Activated T-cell treated with anti-CD3 and anti-CD28 coated beads for 48 hours (primary cell): ENCODE measurements around the gene CHN1.

Experiments used
- DNase-seq: peaks from one replicate; pipeline ENCODE4 v3.0.0-alpha.2; 2020; ENCODE audit warnings: low read depth

The CHN1 gene

GRCh38 chr2:175010848-175011254 is 5.7 kb upstream of the CHN1 start:
- no peak for DNase-seq

- DNase-seq = no peak
These were observed 4.9 kb upstream of the CHN1 start for GRCh38 chr2:175009917-175010621.

- no peak for DNase-seq
These were observed 3.8 kb upstream of the CHN1 start for GRCh38 chr2:175008801-175009495.

GRCh38 chr2:175008009-175008408 is 2.8 kb upstream of the CHN1 start:
- DNase-seq = no peak

GRCh38 chr2:175007510-175007909 is 2.3 kb upstream of the CHN1 start:
- DNase-seq = no peak

GRCh38 chr2:175006281-175006680 is 1.1 kb upstream of the CHN1 start:
- DNase-seq = no peak

DNA sequence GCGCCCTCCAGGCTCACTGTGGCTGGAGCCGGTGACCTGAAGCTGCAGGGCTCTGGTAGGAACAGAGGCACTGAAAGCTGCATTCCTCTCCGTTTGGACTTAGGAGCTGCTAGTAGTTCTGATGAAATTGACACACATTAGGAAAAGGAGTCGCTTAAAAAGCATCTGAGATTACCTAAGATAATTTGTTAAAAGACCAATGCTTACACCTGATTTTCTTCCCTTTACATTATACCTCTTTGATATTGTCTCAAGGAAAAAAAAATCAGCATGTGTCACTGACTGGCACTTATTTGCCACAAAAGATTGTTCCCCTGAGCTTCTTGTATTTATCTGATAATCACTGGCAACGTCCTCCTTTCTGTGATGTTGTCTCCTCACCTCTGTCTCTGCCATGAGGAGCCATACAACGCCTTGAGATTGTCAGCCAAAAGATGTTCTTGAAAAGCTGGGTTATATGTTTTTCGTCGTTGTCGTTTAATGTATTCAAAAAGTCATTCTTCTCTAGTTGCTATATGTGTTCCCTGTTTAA is 618 bp upstream of the CHN1 start:
- no peak for DNase-seq

- DNase-seq = no peak
These were observed 526 bp downstream of the CHN1 start for GRCh38 chr2:175004730-175004979.

DNA sequence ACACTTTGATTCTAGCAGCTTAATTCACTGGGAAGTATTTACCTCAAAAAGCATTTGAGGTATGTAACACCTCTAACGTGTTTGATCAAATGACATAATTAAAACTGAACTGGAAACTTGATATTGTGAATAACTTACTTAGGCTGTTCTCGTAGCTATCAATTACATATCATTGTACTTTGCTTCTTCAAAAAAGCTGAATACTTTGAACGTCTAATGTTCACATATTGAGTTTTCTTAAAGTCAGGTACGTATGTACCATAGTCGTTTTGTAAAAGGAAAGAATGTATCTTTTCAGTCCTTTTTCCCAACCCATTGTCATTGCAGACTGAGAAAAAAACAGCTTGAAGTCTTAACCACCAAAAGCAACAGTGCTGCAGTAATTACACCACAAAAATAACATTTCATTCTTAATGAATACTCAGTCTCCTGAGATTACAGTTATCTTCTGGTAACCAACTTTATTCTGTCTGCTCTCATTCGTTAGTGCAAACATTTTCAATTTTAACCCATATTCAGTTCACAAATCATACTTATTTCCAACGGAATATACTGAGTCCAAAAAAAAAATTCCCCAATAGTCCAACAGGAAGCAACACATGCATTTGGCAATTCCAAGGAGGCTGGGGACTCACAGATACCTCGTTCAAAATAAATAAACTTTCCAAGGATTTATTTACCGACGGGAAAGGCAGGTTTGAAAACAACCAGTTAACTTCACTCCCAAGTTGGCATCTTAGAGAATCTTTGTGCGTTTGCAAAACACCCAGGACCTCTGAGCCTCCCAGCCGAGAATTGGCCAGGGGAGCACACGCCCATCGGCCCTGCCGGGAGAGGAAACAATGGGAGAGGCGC is 1.1 kb downstream of the CHN1 start:
- no peak for DNase-seq

DNA sequence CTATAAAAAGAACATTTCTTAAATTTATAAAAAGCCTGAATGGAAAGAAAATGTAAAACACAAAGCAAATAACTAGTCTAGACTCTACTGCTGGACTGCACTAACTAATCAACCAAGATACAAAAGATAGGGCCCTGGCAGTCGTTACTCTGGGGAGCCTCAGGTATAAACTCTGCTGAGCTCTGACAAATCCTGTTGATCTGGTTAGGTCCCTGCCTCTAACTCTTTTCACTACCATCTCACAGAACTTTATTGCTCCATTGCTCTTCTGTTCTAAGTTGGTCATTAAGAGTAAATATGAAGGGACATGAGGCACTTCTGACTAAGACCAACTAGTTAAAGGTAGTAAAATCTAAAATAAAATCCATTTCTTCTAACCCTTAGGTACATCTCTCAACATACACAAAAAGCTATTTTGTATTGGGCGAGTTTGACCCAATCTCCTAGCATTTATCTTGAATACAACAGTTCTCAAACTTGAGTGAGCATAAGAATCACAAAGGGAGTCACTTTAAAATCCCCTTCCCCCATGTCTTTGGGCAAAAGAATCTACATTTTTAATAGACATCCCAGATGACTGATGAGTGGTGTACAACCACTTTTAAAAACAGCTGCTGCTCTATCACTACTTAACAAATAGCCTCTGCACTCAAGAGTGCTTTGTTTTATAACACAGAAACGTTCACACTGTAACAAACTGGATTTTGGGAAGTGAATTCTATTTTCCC is 2.5 kb downstream of the CHN1 start:
- DNase-seq = no peak

DNA sequence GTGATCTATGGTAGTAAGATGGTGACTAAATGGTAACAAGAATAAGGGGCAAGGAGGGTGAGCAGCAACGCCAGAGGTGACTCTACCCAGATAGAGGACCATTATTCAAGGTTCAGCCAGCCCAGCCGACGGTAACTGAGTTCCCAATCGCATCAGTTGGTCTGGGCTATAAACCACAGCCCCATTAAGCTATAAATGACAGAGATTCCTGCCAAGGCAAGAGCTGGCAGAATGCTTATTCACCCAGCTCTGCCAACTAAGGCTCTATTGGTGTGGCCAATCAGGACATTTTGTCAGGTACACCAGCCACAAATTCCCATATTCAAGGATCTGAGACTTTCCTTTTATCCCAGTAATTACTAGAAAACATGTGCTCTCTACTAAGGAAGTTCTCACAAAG is 3.6 kb downstream of the CHN1 start:
- DNase-seq = no peak

GRCh38 chr2:174997110-174997509 is 8.1 kb downstream of the CHN1 start:
- DNase-seq = no peak

DNA sequence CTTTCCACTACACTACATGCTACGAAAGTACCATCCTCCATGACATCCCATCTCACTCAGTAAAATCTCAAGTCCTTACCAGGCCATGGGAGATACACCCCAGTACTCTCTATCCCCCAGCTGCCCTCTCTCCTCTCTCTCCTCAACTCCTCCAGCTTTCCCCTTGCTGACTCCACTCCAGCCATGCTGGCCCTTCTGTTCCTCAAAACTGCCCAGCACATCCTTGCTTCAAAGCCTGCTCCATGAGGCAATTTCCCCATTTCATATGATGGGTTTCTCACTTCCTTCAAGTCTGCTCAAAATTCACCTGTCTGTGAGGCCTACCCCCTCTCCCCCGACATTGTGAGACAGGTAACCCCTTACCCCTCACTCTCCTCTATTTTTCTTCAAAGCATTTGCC is 8.6 kb downstream of the CHN1 start:
- no peak for DNase-seq

- no peak for DNase-seq
These were observed 10.8 kb downstream of the CHN1 start for GRCh38 chr2:174994381-174994780.

DNA sequence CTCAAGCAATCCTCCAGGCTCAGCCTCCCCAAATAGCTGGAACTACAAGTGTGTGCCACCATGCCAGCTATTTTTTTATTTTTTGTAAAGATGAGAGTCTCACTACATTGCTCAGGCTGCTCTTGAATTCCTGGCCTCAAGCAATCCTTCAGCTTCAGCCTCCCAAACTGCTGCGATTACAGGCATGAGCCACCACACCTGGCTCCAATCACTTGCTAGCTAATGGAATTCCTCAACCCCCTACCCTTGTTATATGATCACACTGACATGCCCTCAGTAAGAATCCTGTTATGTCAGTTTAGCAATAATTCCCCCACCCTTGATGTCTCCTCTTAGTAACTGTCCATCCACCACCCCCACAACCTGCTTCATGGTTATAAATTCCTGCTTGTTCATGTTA is 12.3 kb downstream of the CHN1 start:
- DNase-seq = no peak

GRCh38 chr2:174985614-174986013 is 19.6 kb downstream of the CHN1 start:
- DNase-seq = no peak

GRCh38 chr2:174984561-174984960 is 20.6 kb downstream of the CHN1 start:
- no peak for DNase-seq

DNA sequence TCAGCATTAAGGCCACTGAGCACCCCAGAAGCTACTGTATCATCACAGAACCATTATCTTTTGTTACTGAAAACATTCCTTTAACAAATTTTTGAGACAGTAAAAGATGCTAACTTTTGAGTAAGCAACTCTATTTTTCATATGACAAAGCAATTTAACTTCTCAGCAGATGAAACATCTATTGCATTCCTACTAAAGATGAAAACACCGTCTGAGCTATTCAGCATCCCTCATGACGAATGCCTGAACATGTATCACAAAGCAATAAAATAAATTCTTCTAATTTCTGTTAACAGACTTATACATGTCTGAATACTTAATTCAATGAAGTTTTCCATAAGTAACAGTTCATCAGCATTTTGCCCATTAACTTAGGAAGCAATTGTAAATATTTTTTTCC is 23.9 kb downstream of the CHN1 start:
- no peak for DNase-seq

DNA sequence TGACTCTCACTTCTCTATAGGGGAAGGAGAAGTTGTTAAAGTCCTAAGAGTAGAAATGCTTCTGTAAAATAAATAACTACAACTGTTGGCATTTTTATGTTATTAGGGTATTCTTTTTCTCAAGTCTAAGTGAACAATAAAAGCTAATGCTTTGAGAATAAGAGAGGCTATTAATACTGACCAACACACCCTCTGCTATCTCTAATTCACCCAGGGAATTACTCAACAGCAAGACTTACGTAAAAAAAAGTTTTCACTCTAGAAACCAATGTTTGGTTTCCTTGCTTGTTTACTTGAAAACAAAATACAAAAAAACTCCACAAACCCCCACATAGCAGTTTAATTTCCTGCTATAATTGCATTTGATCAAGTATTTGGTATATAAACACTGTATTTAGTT is 25.2 kb downstream of the CHN1 start:
- DNase-seq = no peak

DNA sequence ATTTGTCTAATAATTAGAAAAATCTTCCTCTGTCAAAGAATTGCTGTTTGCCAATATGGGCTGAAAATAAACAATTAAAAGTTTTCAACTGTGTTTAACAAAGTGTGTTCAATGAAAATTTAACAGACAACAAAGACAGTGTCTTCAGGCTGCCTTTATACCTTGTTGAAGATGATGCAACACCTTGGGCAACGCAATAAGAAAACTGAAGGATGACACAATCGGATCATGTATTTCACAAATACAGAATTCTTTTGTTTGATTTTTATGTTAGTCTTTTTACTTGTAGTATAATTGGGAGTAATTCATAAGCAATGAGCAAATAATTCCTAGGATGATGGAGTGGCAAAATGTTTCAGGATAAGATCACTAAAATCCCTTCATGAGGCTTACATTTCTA is 27.8 kb downstream of the CHN1 start:
- no peak for DNase-seq

- DNase-seq = no peak
These were observed 31.1 kb downstream of the CHN1 start for GRCh38 chr2:174974131-174974530.

- DNase-seq = no peak
These were observed 32.3 kb downstream of the CHN1 start for GRCh38 chr2:174972924-174973323.
